Fibroblast of lung (primary cell): ENCODE measurements around the gene GLRA1. TPM values are rescaled to one million over a fixed set of nuclear protein-coding genes. Genes with fewer than 3 reads are reported as not detected.

Experiments used
- DNase-seq, 2 donors: peaks; one replicate each; pipeline versions ENCODE4 v3.0.0 to v3.0.0-alpha.2; 2010; ENCODE audit warnings: low read depth in 2 of 2
- H2AFZ ChIP-seq: 2 replicates; pipeline ENCODE4 v1.5.1; 2012; ENCODE audit warnings: low read length, control low read depth, inconsistent platforms
- H3K27ac ChIP-seq: 2 replicates; pipeline ENCODE4 v1.5.1; 2011; ENCODE audit warnings: low read length, control low read depth; ENCODE audit not compliant: insufficient read depth
- H3K27me3 ChIP-seq: 2 replicates; pipeline ENCODE4 v1.5.1; 2011; ENCODE audit warnings: mild to moderate bottlenecking, low read length; ENCODE audit not compliant: control insufficient read depth, insufficient read depth
- H3K36me3 ChIP-seq: 2 replicates; pipeline ENCODE4 v1.5.1; 2011; ENCODE audit warnings: low read length; ENCODE audit not compliant: control insufficient read depth, insufficient read depth
- H3K4me1 ChIP-seq: 2 replicates; pipeline ENCODE4 v1.5.1; 2011; ENCODE audit warnings: low read length; ENCODE audit not compliant: control insufficient read depth, insufficient read depth; ENCODE audit errors: extremely low read depth
- H3K4me2 ChIP-seq: 2 replicates; pipeline ENCODE4 v1.5.1; 2011; ENCODE audit warnings: low read length, control low read depth; ENCODE audit not compliant: insufficient read depth; ENCODE audit errors: extremely low read depth
- H3K4me3 ChIP-seq, 4 experiments: fragments of 200-600 bp in 1 of 4; sonication (generic) in 1 of 4; replicated peaks in 1 of 4; 2 replicates each; pipeline ENCODE4 v1.5.1; 2011 to 2016; ENCODE audit warnings: low read length in 4 of 4, low read depth in 3 of 4, mild to moderate bottlenecking in 3 of 4, control low read depth in 2 of 4, inconsistent platforms in 1 of 4, mixed read lengths in 1 of 4; ENCODE audit not compliant: insufficient read depth in 1 of 4; ENCODE audit errors: control extremely low read depth in 1 of 4
- H3K79me2 ChIP-seq: 2 replicates; pipeline ENCODE4 v1.5.1; 2012; ENCODE audit warnings: mild to moderate bottlenecking, low read length, inconsistent platforms; ENCODE audit not compliant: control insufficient read depth, insufficient read depth
- H3K9ac ChIP-seq: 2 replicates; pipeline ENCODE4 v1.5.1; 2011; ENCODE audit warnings: mild to moderate bottlenecking, low read length, control low read depth; ENCODE audit not compliant: insufficient read depth
- H3K9me3 ChIP-seq: 2 replicates; pipeline ENCODE4 v1.5.1; 2012; ENCODE audit warnings: low read depth, low read length; ENCODE audit not compliant: control insufficient read depth, insufficient read depth
- H4K20me1 ChIP-seq: 2 replicates; pipeline ENCODE4 v1.5.1; 2011; ENCODE audit warnings: low read length; ENCODE audit not compliant: control insufficient read depth, insufficient read depth; ENCODE audit errors: extremely low read depth
- CTCF ChIP-seq, 2 donors: IDR thresholded peaks in 1 of 2; conservative IDR thresholded peaks in 1 of 2; 1 replicate in 1 of 2; 2 replicates in 1 of 2; pipeline ENCODE4 v1.5.1; 2011 to 2012; ENCODE audit warnings: low read length in 2 of 2, control low read depth in 1 of 2, inconsistent platforms in 1 of 2, low read depth in 1 of 2, mild to moderate bottlenecking in 1 of 2
- EZH2 ChIP-seq: IDR thresholded peaks from 2 replicates; pipeline ENCODE4 v1.5.1; 2012; ENCODE audit warnings: low read length, control low read depth, mild to moderate bottlenecking; ENCODE audit errors: missing control alignments
- polyA plus RNA-seq, 2 donors: library from polyadenylated mRNA; depleted of rRNA in 1 of 2; stranded (reverse) in 1 of 2; unstranded in 1 of 2; fragments of >200 nt; gene quantifications; 2 replicates each; pipeline ENCODE4 v1.2.1, GENCODE V29; 2011 to 2012; ENCODE audit warnings: missing spikeins in 1 of 2
- total RNA-seq: library from RNA; depleted of rRNA; stranded (reverse); fragments of >200 nt; gene quantifications from 2 replicates; pipeline ENCODE4 v1.2.1, GENCODE V29; 2014

Gene GLRA1
- total and polyA plus RNA-seq, 2 donors (not counting 1 experiment from before 2014, with no cell fraction given) = not detected

- H3K4me2 ChIP-seq = no peak overlapping the region
- H2AFZ ChIP-seq = no peak overlapping the region
- H3K27me3 ChIP-seq = no peaks in the 10 kb centered on the region
- no peaks in the 10 kb centered on the region for H3K9me3 ChIP-seq
- no peaks in the 10 kb centered on the region for H3K36me3 ChIP-seq
- TF ChIP-seq EZH2 (no peak), CTCF (conservative IDR thresholded peaks at IDR 0.05 in 1 of 2, IDR thresholded peaks at IDR 0.05 in 1 of 2; ENCODE audit: low read depth in 1 of 2, low read length in 2 of 2) (no peak)
- DNase-seq = no peak
- no peak overlapping the region for H3K9ac ChIP-seq
- no peak overlapping the region for H3K4me3 ChIP-seq
- no peaks in the 10 kb centered on the region for H3K4me1 ChIP-seq
- H3K79me2 ChIP-seq = no peaks in the 10 kb centered on the region
- no peaks in the 10 kb centered on the region for H4K20me1 ChIP-seq
- no peak overlapping the region for H3K27ac ChIP-seq
Measured at GRCh38 chr5:151953833-151954232, 29.2 kb upstream of the GLRA1 start.

- no peak overlapping the region for H3K9ac ChIP-seq
- H3K4me3 ChIP-seq = no peak overlapping the region
- TF ChIP-seq EZH2 (no peak), CTCF (conservative IDR thresholded peaks at IDR 0.05 in 1 of 2, IDR thresholded peaks at IDR 0.05 in 1 of 2; ENCODE audit: low read depth in 1 of 2, low read length in 2 of 2) (no peak)
- no peaks in the 10 kb centered on the region for H3K27me3 ChIP-seq
- no peaks in the 10 kb centered on the region for H3K79me2 ChIP-seq
- no peak overlapping the region for H3K4me2 ChIP-seq
- H3K9me3 ChIP-seq = no peaks in the 10 kb centered on the region
- no peak overlapping the region for H2AFZ ChIP-seq
- H3K4me1 ChIP-seq = no peaks in the 10 kb centered on the region
- H3K36me3 ChIP-seq = no peaks in the 10 kb centered on the region
- DNase-seq = no peak
- H3K27ac ChIP-seq = no peak overlapping the region
- no peaks in the 10 kb centered on the region for H4K20me1 ChIP-seq
Measured at GRCh38 chr5:151952238-151952637, 27.6 kb upstream of the GLRA1 start.

- Histone ChIP-seq H3K9me3 (no peaks in the 10 kb centered on the region), H3K27me3 (no peaks in the 10 kb centered on the region), H3K27ac (no peak overlapping the region), H3K9ac (no peak overlapping the region), H3K36me3 (no peaks in the 10 kb centered on the region), H3K79me2 (no peaks in the 10 kb centered on the region), H3K4me2 (no peak overlapping the region), H3K4me1 (no peaks in the 10 kb centered on the region), H3K4me3 (no peak overlapping the region), H4K20me1 (no peaks in the 10 kb centered on the region), H2AFZ (no peak overlapping the region)
- DNase-seq = no peak
- TF ChIP-seq CTCF (conservative IDR thresholded peaks at IDR 0.05 in 1 of 2, IDR thresholded peaks at IDR 0.05 in 1 of 2; ENCODE audit: low read depth in 1 of 2, low read length in 2 of 2) (no peak), EZH2 (no peak)
Measured at GRCh38 chr5:151950706-151951105, 26.1 kb upstream of the GLRA1 start.
